Stimulated activated CD4-positive, alpha-beta T cell treated with anti-CD3 and anti-CD28 coated beads, Interleukin-15, amount 100 ng/mL, for 1 hour (primary cell): Measurements from ENCODE around the gene CCM2L.
A peak's percentile ranks its signal among the peaks of the same experiment; 100 is the strongest.

Experiments
- DNase-seq, 2 donors: peaks; one replicate each; pipeline ENCODE4 v3.0.0-alpha.2; 2020; ENCODE audit warnings: low read depth in 1 of 2, low spot score in 1 of 2

Gene CCM2L

GRCh38 chr20:32010101-32010500, at the start of gene CCM2L:
Gene CCM2L (plus strand): TSS chr20:32010438. CDS start chr20:32010455, 17 bp downstream.
- no peak for DNase-seq

- DNase-seq: no peak
Observed at GRCh38 chr20:31962761-31963160, 47.5 kb upstream of the CCM2L start.

GRCh38 chr20:31963889-31964288, 46.3 kb upstream of the CCM2L start:
- DNase-seq: no peak

GRCh38 chr20:31966991-31967655, 43.1 kb upstream of the CCM2L start:
- DNase-seq: no peak

- DNase-seq: no peak
Observed at GRCh38 chr20:31967830-31968249, 42.4 kb upstream of the CCM2L start, which contains the start of gene XKR7. Gene XKR7 (plus strand): TSS chr20:31968151. CDS start chr20:31968176, 25 bp downstream.

GRCh38 chr20:31968291-31969126, 41.7 kb upstream of the CCM2L start:
- DNase-seq: peak; percentile 68 to 75

GRCh38 chr20:31969991-31970390, 40.2 kb upstream of the CCM2L start:
- DNase-seq: no peak

GRCh38 chr20:31972471-31973021, 37.7 kb upstream of the CCM2L start:
- no peak for DNase-seq

- no peak for DNase-seq
Observed at GRCh38 chr20:31974296-31974695, 35.9 kb upstream of the CCM2L start.

GRCh38 chr20:31974951-31975487, 35.2 kb upstream of the CCM2L start:
- DNase-seq: no peak

GRCh38 chr20:31975874-31976273, 34.4 kb upstream of the CCM2L start:
- no peak for DNase-seq

GRCh38 chr20:31977080-31977479, 33.2 kb upstream of the CCM2L start:
- DNase-seq: no peak

GRCh38 chr20:31979713-31980426, 30.4 kb upstream of the CCM2L start:
- DNase-seq: no peak

- no peak for DNase-seq
Observed at GRCh38 chr20:31981784-31982183, 28.5 kb upstream of the CCM2L start.

GRCh38 chr20:31984981-31985471, 25.2 kb upstream of the CCM2L start:
- DNase-seq: no peak

GRCh38 chr20:31987744-31988143, 22.5 kb upstream of the CCM2L start:
- DNase-seq: no peak

GRCh38 chr20:31988430-31989015, 21.7 kb upstream of the CCM2L start:
- DNase-seq: no peak

GRCh38 chr20:31989030-31989645, 21.1 kb upstream of the CCM2L start:
- DNase-seq: no peak

GRCh38 chr20:31990641-31991338, 19.4 kb upstream of the CCM2L start:
- DNase-seq: no peak

- DNase-seq: no peak
Observed at GRCh38 chr20:31991339-31991705, 18.9 kb upstream of the CCM2L start.
